Activated CD8-positive, alpha-beta memory T cell treated with anti-CD3 and anti-CD28 coated beads, Interleukin-2, amount 50 U/mL, for 4 hours (primary cell): ENCODE data around the gene CKLF.
"Not testable (repeated sequence)": the region's sequence is repeated elsewhere in the genome, so short reads cannot be mapped to it uniquely, and the experiment has no call there.

Experiments
- DNase-seq: peaks from one replicate; pipeline ENCODE4 v3.0.0-alpha.2; 2020

The CKLF gene

DNA sequence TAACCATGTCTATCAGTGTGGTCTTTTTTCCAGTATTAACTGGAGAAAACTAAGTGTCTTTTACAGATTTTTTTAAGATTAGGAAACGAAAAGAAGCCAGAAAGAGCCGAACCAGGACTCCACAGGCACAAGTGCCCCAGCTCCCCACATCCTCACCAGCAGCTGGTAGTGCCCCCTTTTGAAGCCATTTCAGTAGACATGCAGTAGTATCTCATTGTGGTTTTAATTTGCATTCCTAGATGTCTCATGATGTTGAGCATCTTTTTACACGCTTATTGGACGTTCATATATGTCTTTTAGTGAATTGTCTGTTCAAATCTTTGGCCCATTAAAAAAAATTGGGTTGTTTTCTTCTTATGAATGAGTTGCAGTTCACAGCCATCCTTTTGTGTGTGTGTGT is 47.4 kb downstream of the CKLF start:
- no peak for DNase-seq

GRCh38 chr16:66600477-66600876 is 48.1 kb downstream of the CKLF start:
- no peak for DNase-seq

GRCh38 chr16:66601471-66601870 is 49.1 kb downstream of the CKLF start:
- no peak for DNase-seq

DNA sequence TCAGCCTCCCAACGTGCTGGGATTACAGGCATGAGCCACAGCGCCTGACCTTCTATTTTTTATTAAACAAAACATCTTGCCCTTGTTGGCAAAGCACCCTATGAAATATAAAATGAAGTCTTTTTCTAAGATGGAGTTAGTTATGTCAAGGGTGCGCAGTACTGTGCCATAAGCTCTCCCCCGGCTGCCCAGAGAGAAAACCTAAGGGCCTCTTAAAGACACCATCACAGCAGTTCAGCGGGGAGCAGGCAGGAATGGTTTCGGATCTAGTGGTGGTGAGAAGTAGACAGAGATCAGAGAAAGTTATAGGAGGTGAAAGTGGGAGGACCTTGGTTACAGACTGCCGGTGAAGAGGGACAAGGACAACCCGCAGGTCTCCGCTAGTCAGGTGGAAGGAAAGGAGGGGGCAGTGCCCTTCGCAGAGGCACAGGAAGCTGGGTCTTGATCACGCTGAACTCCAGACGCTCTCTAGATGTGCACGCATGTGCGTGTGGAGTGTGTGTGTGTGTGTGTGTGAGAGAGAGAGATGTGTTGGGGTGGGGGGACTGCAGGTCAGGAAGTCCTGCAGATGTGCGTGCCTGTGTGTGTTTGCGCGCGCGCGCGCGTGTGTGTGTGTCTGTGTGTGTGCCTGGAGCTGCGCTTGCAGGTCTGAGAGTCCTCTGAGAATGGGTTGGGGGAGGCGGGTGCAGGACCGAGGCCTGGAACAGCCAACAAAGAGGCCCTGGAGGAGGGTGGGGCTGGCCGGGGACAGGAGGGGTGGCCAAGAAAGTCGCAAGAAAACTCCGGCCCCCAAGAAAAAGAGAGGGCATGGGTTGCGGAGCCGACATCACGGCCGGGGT is 51.4 kb downstream of the CKLF start:
- peak; percentile 57 for DNase-seq

- peak; percentile 78 for DNase-seq
Measured at GRCh38 chr16:66604376-66605176, 52.2 kb downstream of the CKLF start, which contains the start of gene CMTM3. CMTM3 (plus strand) TSS chr16:66604704; CDS start chr16:66604806, 102 bp downstream.

- DNase-seq, result peak; percentile 48
Measured at GRCh38 chr16:66605177-66605978, 53.0 kb downstream of the CKLF start.

DNA sequence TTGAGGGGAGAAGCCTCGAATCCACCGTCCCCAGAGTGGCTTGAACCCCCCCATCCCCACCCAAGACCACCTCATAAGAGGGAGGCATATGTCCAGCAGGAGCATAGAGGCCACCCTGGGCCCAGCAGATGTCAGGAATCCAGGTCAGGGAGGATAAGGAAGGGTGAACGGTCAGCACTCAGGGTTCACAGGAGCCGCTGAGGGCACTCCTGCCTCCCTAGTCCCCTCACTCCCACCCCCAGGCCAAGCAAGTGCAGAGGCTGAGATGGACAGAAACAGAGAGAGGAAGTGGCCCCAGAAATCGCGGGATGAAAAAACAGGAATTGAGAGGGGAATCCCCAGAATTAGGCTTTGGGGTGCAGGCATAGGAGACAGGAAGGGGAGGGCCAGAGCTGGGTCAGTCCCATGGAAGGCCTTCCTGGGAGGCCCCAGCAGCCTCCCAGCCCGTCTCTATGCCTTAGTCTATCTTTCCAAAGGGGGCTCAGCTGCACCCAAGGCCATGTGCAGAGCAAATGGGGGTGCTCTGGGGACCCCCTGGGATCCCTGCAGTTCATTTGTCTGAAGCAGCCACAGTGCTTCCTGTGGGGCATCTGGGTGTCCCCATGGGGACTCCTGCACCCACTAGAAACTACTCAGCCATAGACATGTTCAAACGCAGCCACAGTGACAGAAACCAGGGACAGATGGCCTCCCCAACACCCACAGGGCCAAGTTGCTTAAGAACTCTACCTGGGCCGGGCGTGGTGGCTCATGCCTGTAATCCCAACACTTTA is 53.8 kb downstream of the CKLF start:
- no peak for DNase-seq

GRCh38 chr16:66608241-66609138 is 56.1 kb downstream of the CKLF start:
- DNase-seq, result peak; percentile 85

- no peak for DNase-seq
Measured at GRCh38 chr16:66609139-66609510, 56.7 kb downstream of the CKLF start.

DNA sequence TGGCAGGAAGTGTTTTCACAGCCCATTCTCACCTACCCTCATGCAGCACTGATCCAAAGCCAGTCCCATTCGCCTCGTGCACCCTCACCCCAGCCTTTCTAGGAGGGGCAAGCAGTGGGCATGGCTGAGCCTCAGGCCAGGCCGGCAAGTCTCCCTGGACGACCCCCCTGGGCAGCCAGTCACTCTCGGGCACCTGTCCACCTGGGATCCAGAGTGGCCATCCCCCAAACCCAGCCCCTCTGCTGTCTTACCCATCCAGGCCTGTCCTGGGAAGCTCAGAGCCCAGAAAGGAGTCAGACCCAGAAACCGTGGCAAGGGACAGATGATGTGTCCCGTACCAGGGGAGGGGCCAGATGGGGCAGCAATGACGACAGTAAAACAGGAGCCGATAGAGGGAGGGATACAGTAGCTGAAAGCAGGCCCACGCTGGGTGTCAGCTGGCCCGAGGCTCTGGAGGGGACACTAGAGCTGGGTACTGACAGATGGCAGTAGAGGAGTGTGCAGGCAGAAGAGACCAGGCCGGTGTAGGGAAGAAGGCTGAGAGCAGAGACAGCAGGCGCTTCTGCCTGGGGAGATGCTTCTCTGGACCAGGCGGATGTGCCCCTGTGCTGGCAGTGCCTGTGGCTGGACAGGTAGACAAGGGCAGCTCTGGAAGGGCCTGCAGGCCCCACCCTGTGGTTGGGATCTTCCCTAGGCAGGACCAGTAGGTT is 57.9 kb downstream of the CKLF start:
- no peak for DNase-seq

DNA sequence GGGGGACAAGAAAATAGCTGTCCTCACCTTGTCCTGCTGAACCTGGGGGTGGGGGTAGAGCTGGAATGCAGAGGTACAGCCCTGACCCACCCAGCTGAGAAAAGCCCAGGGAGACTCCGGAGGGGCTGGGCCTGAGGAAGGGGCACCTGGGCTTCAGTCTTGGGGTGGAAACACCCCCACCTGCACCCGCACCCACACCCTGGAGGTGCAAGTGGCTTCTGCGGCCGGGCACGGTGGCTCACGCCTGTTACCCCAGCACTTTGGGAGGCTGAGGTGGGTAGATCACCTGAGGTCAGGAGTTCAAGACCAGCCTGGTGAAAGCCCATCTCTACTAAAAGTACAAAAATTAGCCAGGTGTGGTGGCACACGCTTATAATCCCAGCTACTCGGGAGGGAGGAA is 59.5 kb downstream of the CKLF start:
- DNase-seq, result not testable (repeated sequence)

GRCh38 chr16:66612422-66612821 is 60.0 kb downstream of the CKLF start:
- no peak for DNase-seq

GRCh38 chr16:66614161-66614802 is 61.9 kb downstream of the CKLF start:
- no peak for DNase-seq
